Inferior parietal cortex (tissue), 1 donor: ENCODE results near the gene CORO2A.

Source experiments
- DNase-seq: peaks from one replicate; pipeline ENCODE4 v3.0.0-alpha.2; 2016; ENCODE audit errors: extremely low spot score

The CORO2A gene

DNA sequence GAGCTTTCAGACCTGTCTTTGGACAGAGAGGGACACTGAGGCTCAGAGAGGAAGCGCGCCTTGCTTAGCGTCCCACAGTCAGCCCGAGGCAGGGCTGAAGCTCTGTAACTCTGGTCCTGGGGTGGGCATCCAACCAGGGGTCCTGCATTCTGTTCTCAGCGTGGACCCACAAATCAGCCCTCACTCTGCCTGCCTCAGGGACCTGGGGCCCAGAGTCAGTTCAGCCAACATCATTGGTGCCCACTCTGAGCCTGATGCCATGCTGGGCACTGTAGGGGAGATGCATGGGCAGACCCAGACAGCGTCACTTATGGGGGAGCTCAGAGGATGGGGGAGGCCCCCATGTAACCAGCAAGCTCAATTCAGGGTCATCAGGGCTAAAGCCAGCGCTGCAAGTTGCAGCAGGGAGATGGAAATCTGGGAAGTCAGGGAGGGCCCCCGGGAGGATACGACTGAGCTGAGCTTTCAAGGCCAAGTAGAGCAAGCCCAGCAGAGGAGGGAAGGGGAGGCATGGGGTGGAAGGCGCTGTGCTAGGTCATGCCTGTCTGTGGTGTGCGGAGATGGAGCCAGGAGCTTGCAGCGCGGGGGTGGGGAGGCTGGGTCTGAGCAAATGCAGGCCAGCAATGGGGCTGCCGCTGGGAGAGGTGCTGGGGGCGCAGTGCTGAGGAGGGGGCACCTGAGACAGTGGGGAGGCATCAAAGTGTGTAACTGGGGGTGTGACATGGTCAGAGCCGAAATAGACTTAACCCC, 21.1 kb downstream of the CORO2A start:
- no peak for DNase-seq

DNA sequence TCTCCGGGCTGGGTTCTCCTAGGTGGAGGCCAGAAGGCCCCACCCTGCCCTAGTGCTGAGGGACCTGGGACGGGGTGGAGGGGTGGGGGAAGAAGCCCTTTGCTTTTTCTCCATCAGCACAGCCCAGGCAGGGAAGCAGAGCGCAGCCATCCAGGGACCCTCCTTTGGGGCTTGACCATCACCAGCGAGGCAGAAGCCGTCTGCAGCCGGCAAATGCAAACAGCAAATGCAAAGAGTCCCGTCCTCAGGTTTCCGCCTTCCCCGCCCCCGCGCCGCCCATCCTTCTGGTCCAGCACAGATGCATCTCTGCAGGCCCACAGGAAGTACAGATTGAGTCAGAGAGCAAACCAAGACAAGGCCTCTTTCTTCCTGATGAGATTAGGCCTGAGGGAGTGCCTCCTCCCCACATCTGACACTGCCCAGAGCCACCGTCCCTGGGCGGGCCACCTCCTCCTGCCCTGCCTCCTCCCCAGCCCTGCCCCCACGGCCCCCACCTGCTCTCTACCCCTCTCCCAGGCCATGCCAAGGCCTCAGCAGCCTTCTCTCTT, 23.4 kb downstream of the CORO2A start:
- no peak for DNase-seq

DNA sequence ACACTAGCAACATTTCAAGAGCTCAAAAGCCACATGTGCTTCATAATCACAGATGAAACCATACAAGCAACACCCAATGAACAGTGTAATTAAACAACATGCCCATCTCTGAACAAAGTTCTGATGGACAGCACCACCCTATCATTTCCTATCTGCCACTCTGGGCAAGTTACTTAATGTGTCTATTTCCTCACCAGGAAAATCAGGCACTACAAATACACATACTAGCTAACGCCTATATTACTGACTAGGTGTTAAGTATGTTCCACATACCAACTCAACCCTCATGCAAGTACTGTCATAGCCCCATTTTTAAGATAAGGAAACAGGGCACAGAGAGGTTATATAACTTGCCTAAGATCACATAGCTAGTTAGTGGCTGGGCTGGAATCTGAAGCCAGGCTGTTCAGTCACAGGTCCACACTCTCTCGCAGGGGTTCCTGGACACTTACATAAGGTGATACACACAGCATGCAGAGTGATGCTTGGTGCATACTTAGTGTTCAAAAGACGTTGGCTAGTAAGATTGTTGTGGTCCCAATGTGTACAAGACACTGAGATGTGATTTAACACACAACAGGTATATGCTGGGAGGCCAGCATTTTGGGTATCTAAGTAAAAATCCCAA, 24.2 kb downstream of the CORO2A start:
- DNase-seq: no peak

DNA sequence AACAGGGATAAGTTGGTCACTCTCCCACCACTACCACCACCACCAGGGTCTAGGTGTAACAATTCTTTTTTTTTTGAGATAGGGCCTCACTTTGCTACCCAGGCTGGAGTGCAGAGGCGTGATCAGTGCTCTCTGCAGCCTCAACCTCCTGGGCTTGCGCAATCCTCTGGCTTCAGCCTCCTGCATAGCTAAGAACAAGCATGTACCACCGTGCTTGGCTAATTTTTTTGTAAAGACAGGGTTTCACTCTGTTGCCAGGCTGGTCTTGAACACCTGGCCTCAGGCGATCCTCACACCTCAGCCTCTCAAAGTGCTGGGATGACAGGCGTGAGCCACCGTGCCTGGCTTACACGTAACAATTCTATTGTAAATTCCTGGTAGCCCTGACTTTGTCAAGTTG, 27.5 kb downstream of the CORO2A start:
- no peak for DNase-seq

DNA sequence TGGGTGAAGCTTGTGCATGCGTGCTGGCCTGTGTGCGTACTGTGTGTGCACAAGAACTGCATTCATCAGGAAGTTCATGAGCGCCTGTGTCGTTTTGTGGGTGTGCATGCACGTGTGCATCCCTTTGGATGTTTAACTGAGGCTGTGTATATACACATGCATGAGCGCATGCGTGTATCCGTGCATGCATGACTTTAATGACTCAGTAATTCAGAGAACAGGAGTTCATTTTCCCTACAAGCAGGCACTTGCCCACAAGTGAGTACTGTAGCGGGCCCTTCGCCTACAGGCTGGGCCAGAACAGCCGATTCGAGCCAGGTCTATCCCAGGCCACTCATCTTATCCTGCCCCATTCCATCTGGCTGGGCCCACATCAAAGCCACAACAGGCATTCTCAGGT, 29.8 kb downstream of the CORO2A start:
- no peak for DNase-seq

DNA sequence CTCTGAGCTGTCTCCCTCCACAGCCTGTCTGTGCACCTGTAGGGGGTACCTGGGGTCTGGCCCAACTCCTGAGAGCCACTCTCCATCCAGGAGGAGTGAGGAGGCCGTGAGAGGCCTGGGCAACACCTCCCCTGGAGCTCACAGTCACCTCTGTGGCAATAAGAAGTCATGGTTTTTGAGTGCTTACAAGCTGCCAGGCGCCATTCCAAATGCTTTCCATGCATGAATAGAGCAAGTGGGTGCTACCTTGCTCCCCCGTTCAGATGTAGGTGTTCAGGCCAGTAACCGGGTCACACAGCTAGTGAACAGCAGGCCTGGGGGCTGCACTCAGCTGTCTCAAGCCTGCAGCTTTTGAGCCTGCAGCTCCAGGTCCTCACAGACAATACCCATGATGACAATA, 30.6 kb downstream of the CORO2A start:
- no peak for DNase-seq

DNA sequence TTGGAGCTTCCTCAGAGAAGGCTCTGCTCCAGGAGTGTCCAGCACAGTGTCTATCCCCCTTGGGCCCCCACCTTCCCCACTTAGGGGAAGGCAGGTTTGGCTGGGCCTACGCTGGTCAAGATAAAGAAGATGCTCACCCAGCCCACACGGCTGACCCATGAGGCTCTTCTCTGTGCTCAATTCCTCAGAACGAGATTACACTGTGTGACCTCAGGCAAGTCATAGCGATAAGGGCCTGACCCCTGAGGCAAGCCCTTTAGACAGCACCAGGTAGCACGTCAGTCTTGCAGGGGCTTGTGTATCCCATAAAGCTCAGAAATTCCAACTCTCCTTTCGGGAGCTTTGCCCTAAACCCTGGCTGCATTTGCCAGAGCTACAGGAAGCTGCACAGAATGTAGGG, 32.6 kb downstream of the CORO2A start:
- DNase-seq: no peak

DNA sequence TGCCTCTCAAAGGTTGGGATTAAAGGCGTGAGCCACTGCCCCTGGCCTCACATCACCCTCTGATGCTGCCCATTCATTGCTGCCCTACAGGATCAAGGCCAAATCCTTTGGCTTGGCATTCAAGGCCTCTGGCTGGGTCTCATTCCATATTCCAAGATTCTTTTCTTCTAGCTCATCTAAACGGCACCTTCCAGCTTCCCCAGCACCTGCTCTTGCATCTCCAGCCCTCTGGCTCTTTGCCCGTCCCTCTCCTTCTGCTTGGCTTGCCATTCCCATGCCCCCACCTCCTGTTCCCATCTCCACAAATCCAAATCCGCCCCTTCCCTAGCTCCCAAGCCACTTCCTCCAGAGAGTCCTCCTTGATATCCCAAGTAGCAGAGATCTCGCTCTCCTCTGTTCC, 33.1 kb downstream of the CORO2A start:
- no peak for DNase-seq

DNA sequence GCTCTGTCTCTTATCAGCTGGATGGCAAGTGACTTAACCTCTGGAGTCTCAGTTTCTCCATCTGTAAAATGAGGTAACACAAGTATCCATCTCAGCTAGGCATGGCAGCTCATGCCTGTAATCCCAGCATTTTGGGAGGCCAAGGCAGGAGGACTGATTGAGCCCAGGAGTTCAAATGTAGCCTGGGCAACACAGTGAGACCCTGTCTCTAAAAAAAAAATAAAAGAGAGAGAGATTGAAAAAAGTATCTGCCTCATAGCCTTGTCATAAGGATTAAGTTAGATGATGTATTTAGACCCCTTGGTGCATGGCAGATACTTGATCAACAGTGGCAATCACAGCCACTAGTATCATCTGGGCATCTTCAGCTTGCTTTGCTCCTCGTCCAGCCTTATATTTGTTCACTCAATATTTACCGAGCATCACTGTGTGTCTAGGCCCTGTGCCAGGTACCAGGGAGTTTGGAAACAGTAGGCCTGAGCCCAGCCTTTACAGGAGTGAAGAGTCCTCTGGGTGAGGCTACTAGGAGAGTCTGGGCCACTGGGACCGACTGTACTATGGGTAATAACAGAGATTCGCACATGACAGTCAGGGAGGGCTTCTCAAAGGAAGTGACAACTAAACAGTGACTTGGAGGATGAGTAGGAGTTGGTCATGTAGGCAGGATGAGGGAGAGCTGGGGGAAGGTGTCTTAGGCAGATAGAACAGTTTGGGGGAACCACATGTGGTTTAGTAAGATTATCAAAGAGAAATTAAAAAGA, 34.2 kb downstream of the CORO2A start:
- no peak for DNase-seq

DNA sequence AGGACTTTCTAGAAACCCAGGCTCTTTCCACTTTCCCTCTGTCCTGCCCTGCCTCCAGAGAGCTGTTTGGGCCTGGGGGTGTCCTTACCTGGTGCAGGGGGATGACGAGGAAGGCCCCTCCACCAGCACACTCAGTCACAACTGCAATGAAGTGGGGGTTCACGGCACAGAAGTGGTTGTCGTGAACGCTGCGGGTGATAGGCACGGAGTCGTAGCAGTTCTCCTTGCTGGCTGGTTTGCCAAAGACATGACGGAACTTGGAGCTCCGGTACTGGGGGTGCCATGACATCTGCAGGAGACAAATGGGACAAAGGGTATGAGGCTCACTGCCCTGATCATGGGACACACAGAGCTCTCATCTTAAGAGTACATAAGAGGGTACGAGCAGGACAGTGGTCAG, 35.1 kb downstream of the CORO2A start:
- DNase-seq: no peak

DNA sequence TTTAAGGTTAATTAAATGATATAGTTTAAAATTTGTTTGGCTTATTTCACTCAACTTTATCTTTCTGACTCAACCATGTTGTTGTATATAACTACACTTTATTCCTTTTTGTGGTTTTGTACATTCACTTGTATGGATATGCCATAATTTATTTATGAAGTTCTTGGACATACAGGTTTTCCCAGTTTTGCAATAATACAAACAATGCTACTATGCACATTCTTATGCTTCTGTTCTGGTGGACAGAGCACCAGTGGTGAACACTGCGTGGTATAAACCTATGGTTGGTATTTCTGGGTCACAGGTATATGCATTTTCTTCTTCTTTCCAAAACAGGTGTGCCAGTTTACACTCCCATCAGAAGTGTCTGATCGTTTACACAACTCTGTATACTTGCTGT, 37.8 kb downstream of the CORO2A start:
- no peak for DNase-seq

DNA sequence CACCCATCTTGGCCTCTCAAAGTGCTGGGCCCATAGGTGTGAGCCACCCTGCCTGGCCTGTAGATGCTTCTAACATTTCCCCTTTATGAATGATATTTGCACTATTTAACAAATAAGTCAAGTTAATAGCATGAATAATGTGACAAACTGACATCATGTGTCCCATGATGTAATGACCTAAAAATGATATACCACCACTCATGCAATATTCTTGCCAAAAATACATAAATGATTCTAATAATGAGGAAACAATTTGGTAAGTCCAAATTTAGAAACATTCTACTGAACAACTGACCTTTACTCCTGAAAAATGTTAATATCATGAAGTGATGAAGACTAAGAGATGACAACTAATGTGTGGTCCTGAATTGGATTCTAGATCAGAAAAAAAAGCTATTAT, 39.9 kb downstream of the CORO2A start:
- DNase-seq: no peak

DNA sequence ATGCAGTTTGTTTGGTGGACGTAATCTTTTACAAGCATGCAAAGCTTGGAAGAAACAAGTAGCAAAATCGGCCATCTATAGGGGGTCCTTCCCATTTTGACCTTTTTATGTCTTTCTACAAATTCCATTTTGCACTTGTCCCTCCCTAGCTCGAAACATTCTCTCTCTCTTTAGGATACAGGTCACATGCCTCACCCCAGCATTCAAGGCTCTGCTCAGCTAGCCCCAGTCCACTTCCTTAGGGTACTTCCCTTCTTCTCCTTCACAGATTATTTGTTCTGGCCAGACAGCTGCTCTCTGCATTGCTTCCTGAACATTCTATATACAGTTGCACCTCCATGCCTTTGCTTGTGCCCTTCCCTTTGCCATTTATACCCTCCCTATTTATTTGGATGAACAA, 41.7 kb downstream of the CORO2A start:
- no peak for DNase-seq

DNA sequence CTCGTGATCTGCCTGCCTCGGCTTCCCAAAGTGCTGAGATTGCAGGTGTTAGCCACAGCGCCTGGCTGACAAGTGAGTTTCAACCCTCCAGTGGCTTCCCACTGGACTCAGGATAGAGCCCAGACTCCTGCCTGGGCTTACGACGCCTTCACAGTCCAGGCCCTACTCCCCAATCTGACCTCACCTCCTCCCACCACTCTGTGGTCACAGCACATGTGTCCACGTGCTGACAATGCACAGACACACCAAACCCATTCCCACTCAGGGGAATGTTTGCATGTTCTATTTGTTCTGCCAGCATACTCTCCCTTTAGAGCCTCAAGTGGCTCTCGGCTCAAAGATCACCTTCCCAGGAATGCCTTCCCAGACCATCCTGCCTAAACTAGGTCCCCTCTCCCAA, 42.3 kb downstream of the CORO2A start:
- no peak for DNase-seq

DNA sequence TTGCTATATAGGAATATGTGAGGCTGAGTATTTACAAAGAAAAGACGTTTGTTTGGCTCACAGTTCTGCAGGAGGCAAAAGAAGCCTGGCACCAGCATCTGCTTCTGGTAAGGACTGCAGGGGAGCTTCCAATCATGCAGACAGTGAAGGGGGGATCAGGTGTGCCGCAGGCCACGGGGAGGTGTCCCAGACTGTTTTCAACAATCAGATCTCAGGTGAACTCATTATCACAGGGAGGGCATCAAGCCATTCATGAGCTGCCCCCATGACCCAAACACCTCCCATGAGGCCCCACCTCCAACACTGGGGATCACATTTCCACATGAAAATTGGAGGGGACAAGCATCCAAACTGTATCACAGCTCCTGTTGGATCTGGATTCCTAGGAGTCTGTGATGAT, 43.0 kb downstream of the CORO2A start:
- DNase-seq: no peak

DNA sequence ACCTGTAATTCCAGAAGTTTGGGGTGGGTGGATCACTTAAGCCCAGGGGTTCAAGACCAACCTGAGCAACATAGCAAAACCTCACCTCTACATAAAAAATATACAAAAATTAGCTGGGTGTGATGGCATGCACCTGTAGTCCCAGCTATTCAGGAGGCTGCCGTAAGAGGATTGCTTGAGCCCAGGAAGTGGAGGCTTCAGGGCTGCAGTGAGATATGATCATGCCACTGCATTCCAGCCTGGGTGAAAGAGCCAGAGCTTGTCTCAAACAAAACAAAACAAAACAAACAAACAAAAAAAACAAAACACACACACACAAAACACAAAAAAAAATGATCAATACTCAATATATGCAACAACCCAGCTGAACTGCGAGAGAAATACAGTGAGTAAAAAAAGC, 44.0 kb downstream of the CORO2A start:
- no peak for DNase-seq

DNA sequence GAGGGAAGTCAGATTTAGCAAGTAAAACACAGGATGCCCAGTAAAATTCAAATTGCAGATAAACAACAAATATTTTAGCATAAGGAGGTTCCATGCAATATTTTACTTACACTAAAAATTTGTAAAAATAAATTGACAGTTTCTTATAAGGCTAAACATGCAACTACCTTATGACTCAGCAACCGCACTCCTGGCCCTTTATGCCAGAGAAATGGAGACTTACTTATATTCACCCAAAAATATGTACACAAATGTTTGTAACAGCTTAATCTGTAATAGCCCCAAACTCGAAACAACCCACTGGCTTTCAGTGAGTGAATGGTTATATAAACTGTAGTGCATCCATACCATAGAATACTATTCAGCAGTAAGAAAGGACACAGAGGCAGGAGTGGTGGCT, 44.9 kb downstream of the CORO2A start:
- DNase-seq: no peak

DNA sequence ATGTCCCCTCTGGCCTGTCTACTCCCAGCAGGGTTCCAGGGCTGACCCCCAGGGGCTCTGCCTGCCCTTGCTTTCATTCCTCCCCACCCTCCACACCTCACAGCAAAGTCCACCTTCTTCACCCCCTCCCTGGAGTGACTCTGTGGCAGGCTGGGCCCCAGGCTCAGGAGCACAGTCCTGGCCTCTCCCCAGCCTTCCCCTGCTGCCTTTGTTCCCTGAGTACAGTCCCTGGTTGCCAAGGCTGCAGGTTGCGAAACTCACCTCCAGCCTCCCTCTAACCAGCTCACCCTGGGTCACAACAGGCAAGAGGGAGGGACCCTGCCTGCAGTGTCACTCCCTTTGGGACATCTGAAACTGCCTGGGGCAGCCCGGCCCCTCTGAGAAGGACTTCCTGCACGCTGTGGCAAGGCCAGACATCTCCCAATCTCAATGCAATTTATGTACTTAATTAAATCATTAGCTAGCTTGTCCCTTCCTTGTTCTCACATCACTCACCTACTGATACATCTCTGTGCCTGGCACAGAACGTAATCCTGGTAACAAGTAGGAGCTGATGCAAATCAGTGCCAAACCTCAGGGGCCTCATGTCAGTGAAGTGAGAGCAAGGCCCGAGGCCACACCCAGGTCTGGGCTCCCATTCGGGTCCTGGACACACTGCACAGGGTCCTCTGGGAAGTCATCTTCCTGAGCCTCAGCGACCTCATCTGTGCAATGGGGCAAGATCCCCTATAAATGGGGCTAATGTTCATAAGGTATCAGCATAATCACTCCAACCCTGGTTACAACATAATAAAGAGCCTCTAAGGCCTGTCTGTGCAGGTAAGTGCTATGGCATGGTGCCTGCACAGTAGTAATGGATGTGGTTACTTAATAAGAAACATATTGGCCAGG, 46.1 kb downstream of the CORO2A start:
- DNase-seq: no peak

DNA sequence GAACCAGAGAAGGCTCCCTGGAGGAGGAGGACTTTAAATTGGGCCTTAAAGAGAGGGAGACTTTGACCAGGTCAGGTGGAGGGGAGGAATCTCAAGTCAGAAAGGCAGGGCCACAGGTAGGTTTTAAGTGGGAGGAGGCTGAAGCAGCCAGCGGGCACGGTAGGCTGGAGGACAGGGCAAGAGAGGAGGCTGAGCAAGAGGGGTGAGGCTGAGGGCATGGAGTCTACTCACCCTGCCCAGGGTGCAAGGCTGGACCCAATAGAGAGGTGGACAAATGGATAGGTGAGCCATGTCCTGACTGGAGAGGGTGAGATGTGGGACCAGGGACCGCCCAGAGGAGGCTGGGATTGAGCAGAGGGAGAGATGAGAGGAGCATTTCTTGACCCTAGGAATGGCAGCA, 47.8 kb downstream of the CORO2A start:
- DNase-seq: no peak

DNA sequence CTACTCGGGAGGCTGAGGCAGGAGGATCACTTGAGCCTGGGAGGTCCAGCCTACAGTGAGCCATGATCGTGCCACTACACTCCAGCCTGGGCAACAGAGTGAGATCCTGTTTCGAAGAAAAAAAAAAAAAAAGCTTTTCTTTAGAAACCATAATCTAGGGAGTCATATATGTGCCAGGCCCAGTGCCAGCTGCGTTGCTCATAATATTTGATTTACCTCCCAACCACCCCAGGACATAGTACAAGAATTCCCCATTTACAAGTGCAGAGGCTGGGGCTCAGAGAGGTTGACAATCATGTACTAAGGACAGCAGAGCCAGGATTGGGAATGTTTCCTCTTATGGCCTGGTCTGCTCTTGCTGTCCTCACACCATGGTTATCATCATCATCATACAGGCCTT, 48.4 kb downstream of the CORO2A start:
- no peak for DNase-seq

DNA sequence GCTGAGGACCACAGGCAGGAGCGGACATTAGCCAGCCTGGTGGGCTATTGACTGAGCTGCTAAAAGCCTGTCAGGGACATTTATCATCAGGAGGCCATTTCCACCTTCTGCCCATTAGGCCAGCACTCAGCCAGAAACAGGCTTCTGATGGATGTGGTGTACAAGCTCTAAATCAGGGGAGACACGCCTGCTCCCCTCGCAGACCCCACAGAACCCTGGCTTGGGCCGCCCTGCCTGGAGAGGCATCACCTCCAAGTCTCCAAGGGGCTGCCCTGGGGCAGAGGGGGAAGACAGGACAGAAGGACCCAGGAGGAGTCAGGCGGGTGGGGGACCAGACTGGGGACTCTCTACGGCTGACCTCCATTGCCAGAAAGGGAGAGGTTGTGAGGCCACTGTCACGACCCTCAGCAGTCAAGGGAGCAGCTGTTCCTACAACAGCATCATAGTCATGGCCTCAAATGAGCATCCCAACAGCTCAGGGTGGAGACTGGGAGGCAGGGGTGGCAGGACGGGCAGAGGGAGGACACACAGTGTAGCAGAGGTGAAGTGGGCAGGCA, 49.4 kb downstream of the CORO2A start:
- no peak for DNase-seq
